GM19023 (cell line): ENCODE results near the gene GAGE12E.
"Not testable (repeated sequence)": the region's sequence is repeated elsewhere in the genome, so short reads cannot be mapped to it uniquely, and the experiment has no call there.

Experiments
- ATAC-seq: cut with Tn5 transposase; IDR thresholded peaks from one replicate; pipeline ENCODE4 v1.9.1; 2021; ENCODE audit warnings: mild to moderate bottlenecking, moderate library complexity; ENCODE audit not compliant: unreplicated experiment

Gene GAGE12E

GRCh38 chrX:49550989-49551388 is at the start of gene GAGE12E:
TSS of gene GAGE12E (plus strand) at chrX:49551289. CDS start at chrX:49552444, 1,155 bp downstream.
- ATAC-seq = not testable (repeated sequence)

GRCh38 chrX:49531877-49532276 is 19.2 kb upstream of the GAGE12E start, which contains the start of gene GAGE12C:
TSS of gene GAGE12C (plus strand) at chrX:49532177. CDS start at chrX:49533332, 1,155 bp downstream.
- ATAC-seq = not testable (repeated sequence)

- not testable (repeated sequence) for ATAC-seq
These were observed 9.7 kb upstream of the GAGE12E start, which contains the start of gene GAGE12D for GRCh38 chrX:49541433-49541832. TSS of gene GAGE12D (plus strand) at chrX:49541733. CDS start at chrX:49542888, 1,155 bp downstream.

GRCh38 chrX:49560542-49560941 is 9.5 kb downstream of the GAGE12E start, which contains the start of gene GAGE12F:
TSS of gene GAGE12F (plus strand) at chrX:49560842. CDS start at chrX:49561997, 1,155 bp downstream.
- not testable (repeated sequence) for ATAC-seq

- ATAC-seq = not testable (repeated sequence)
These were observed 17.6 kb downstream of the GAGE12E start for GRCh38 chrX:49568728-49569127.

- ATAC-seq = not testable (repeated sequence)
These were observed 18.1 kb downstream of the GAGE12E start for GRCh38 chrX:49569152-49569551.

- ATAC-seq = not testable (repeated sequence)
These were observed 19.0 kb downstream of the GAGE12E start, which contains the start of gene GAGE12G for GRCh38 chrX:49570100-49570499. TSS of gene GAGE12G (plus strand) at chrX:49570400. CDS start at chrX:49571555, 1,155 bp downstream.

- not testable (repeated sequence) for ATAC-seq
These were observed 28.6 kb downstream of the GAGE12E start, which contains the start of gene GAGE12H for GRCh38 chrX:49579649-49580048. TSS of gene GAGE12H (plus strand) at chrX:49579949. CDS start at chrX:49581104, 1,155 bp downstream.

- ATAC-seq = not testable (repeated sequence)
These were observed 38.1 kb downstream of the GAGE12E start, which contains the start of gene GAGE2A for GRCh38 chrX:49589196-49589595. TSS of gene GAGE2A (plus strand) at chrX:49589496. CDS start at chrX:49590651, 1,155 bp downstream.

GRCh38 chrX:49589769-49590478 is 38.8 kb downstream of the GAGE12E start:
- ATAC-seq = not testable (repeated sequence)

- ATAC-seq = not testable (repeated sequence)
These were observed 39.4 kb downstream of the GAGE12E start for GRCh38 chrX:49590488-49590887.

- not testable (repeated sequence) for ATAC-seq
These were observed 47.6 kb downstream of the GAGE12E start, which contains the start of gene GAGE1 for GRCh38 chrX:49598720-49599119. TSS of gene GAGE1 (plus strand) at chrX:49599020. CDS start at chrX:49600175, 1,155 bp downstream.
